GM19452 (cell line): ENCODE measurements around the gene UQCC2.

ENCODE experiments used
- ATAC-seq: cut with Tn5 transposase; IDR thresholded peaks from one replicate; pipeline ENCODE4 v1.9.1; 2021; ENCODE audit not compliant: unreplicated experiment

The UQCC2 gene

GRCh38 chr6:33711140-33712129 lies at the start of gene UQCC2:
UQCC2 (minus strand) TSS chr6:33711700; CDS start chr6:33711686, 14 bp downstream.
- peak; percentile 85 for ATAC-seq

- no peak for ATAC-seq
These were observed 48.6 kb upstream of the UQCC2 start for GRCh38 chr6:33759887-33760629.

GRCh38 chr6:33758815-33759216 lies 47.3 kb upstream of the UQCC2 start:
- no peak for ATAC-seq

- no peak for ATAC-seq
These were observed 46.4 kb upstream of the UQCC2 start for GRCh38 chr6:33757906-33758305.

- no peak for ATAC-seq
These were observed 45.6 kb upstream of the UQCC2 start for GRCh38 chr6:33757113-33757512.

GRCh38 chr6:33756211-33756954 lies 44.9 kb upstream of the UQCC2 start:
- ATAC-seq = no peak

GRCh38 chr6:33755070-33755869 lies 43.8 kb upstream of the UQCC2 start:
- ATAC-seq = no peak

GRCh38 chr6:33754222-33754621 lies 42.7 kb upstream of the UQCC2 start:
- ATAC-seq = no peak

- no peak for ATAC-seq
These were observed 41.1 kb upstream of the UQCC2 start for GRCh38 chr6:33752646-33753015.

- ATAC-seq = no peak
These were observed 40.5 kb upstream of the UQCC2 start for GRCh38 chr6:33751771-33752645.

- no peak for ATAC-seq
These were observed 38.9 kb upstream of the UQCC2 start for GRCh38 chr6:33750244-33750991.

- no peak for ATAC-seq
These were observed 37.9 kb upstream of the UQCC2 start for GRCh38 chr6:33749401-33749800.

- no peak for ATAC-seq
These were observed 37.3 kb upstream of the UQCC2 start for GRCh38 chr6:33748841-33749240.

- ATAC-seq = no peak
These were observed 36.3 kb upstream of the UQCC2 start for GRCh38 chr6:33747823-33748222.

GRCh38 chr6:33746651-33747100 lies 35.2 kb upstream of the UQCC2 start, which contains the start of gene IP6K3:
IP6K3 (minus strand) TSS chr6:33746905; CDS start chr6:33735476, 11,429 bp downstream.
- ATAC-seq = no peak

- ATAC-seq = no peak
These were observed 34.6 kb upstream of the UQCC2 start for GRCh38 chr6:33746036-33746600.

- no peak for ATAC-seq
These were observed 34.0 kb upstream of the UQCC2 start for GRCh38 chr6:33745548-33745947.

GRCh38 chr6:33744895-33745546 lies 33.5 kb upstream of the UQCC2 start:
- no peak for ATAC-seq
